K562 (cell line): Measurements from ENCODE around the gene APEX2. TPM values are rescaled to one million over a fixed set of nuclear protein-coding genes. Genes with fewer than 3 reads are reported as not detected.
A peak's percentile ranks its signal among the peaks of the same experiment; 100 is the strongest.

ENCODE experiments used
- CHD2 ChIP-seq: IDR thresholded peaks from 2 replicates; pipeline ENCODE4 v1.6.1; 2011; ENCODE audit warnings: low read depth, low read length
- EWSR1 ChIP-seq: fragments of 450-650 bp; IDR thresholded peaks from 2 replicates; pipeline ENCODE4 v1.6.1; 2018; ENCODE audit warnings: borderline replicate concordance, mild to moderate bottlenecking, low read depth, moderate library complexity; ENCODE audit not compliant: partially characterized antibody
- GTF2F1 ChIP-seq: IDR thresholded peaks from 2 replicates; pipeline ENCODE4 v1.6.1; 2011; ENCODE audit warnings: low read depth, low read length, improper control_type of control experiment
- HNRNPK ChIP-seq: fragments of 200-400 bp; formaldehyde crosslinking; IDR thresholded peaks from one replicate; pipeline ENCODE4 v1.6.1; 2018; ENCODE audit warnings: mild to moderate bottlenecking, low read depth, low read length; ENCODE audit not compliant: poor library complexity, severe bottlenecking
- MAZ ChIP-seq, 2 experiments: fragments of 450-650 bp in 1 of 2; sonication (generic) in 1 of 2; formaldehyde crosslinking; IDR thresholded peaks in 1 of 2; conservative IDR thresholded peaks in 1 of 2; 2 replicates each; pipeline versions ENCODE4 v1.4.0 to v1.5.0; 2020; ENCODE audit warnings: mild to moderate bottlenecking in 1 of 2, missing genetic modification reagents in 1 of 2
- MLX ChIP-seq, 2 experiments: fragments of 450-650 bp in 1 of 2; sonication (generic) in 1 of 2; formaldehyde crosslinking; conservative IDR thresholded peaks; 2 replicates each; pipeline versions ENCODE4 v1.4.0 to v1.8.1; 2020 to 2022; ENCODE audit warnings: mild to moderate bottlenecking in 1 of 2, missing genetic modification reagents in 1 of 2
- MYC ChIP-seq, 2 experiments: fragments of 250-450 bp in 1 of 2; sonication (Bioruptor Pico) in 1 of 2; IDR thresholded peaks; 2 replicates each; pipeline versions ENCODE4 v1.5.1 to v1.6.1; 2012 to 2021; ENCODE audit warnings: low read depth in 2 of 2, borderline replicate concordance in 1 of 2, improper control_type of control experiment in 1 of 2, low read length in 1 of 2, mild to moderate bottlenecking in 1 of 2, moderate library complexity in 1 of 2
- NFIC ChIP-seq: fragments of 450-650 bp; IDR thresholded peaks from 2 replicates; pipeline ENCODE4 v1.6.1; 2017; ENCODE audit warnings: mild to moderate bottlenecking, inconsistent platforms
- NR2C1 ChIP-seq, 2 experiments: fragments of 450-650 bp; IDR thresholded peaks; 2 replicates each; pipeline ENCODE4 v1.6.1; 2017; ENCODE audit warnings: mild to moderate bottlenecking in 2 of 2, antibody characterized with exemption in 1 of 2, inconsistent platforms in 1 of 2, missing compliant biosample characterization in 1 of 2, missing genetic modification characterization in 1 of 2
- PHF21A ChIP-seq: fragments of 450-650 bp; IDR thresholded peaks from 2 replicates; pipeline ENCODE4 v1.6.1; 2017; ENCODE audit warnings: low read depth, borderline replicate concordance
- PHTF2 ChIP-seq: fragments of 250-450 bp; sonication (Bioruptor Pico); IDR thresholded peaks from 2 replicates; pipeline ENCODE4 v1.5.0; 2021; ENCODE audit warnings: mild to moderate bottlenecking
- POU5F1 ChIP-seq: fragments of 150-350 bp; IDR thresholded peaks from 2 replicates; pipeline ENCODE4 v1.6.1; 2014; ENCODE audit warnings: borderline replicate concordance, low read length, low read depth, mild to moderate bottlenecking; ENCODE audit not compliant: partially characterized antibody
- PURB ChIP-seq: sonication (generic); formaldehyde crosslinking; IDR thresholded peaks from 2 replicates; pipeline ENCODE4 v1.9.0; 2021; ENCODE audit warnings: low read depth, mild to moderate bottlenecking, missing genetic modification reagents
- RBM22 ChIP-seq: fragments of 200-400 bp; formaldehyde crosslinking; IDR thresholded peaks from 2 replicates; pipeline ENCODE4 v1.6.1; 2018; ENCODE audit warnings: low read length, low read depth; ENCODE audit not compliant: poor library complexity, severe bottlenecking
- RERE ChIP-seq: sonication (generic); formaldehyde crosslinking; IDR thresholded peaks from 2 replicates; pipeline ENCODE4 v1.8.0; 2023; ENCODE audit warnings: missing genetic modification reagents, mild to moderate bottlenecking, borderline replicate concordance
- SIRT6 ChIP-seq: IDR thresholded peaks from one replicate; pipeline ENCODE4 v1.6.1; 2012; ENCODE audit warnings: low read depth, mild to moderate bottlenecking, control low read depth, inconsistent platforms, low read length, moderate library complexity
- SREBF2 ChIP-seq: sonication (generic); formaldehyde crosslinking; IDR thresholded peaks from 2 replicates; pipeline ENCODE4 v1.4.0; 2020; ENCODE audit warnings: mild to moderate bottlenecking, missing genetic modification reagents
- TRIM28 ChIP-seq: fragments of 450-650 bp; IDR thresholded peaks from 2 replicates; pipeline ENCODE4 v1.6.1; 2017
- ZC3H8 ChIP-seq: fragments of 450-650 bp; IDR thresholded peaks from 2 replicates; pipeline ENCODE4 v1.6.1; 2017
- polyA plus RNA-seq, 8 experiments: library from polyadenylated mRNA; depleted of rRNA in 4 of 8; stranded (reverse) in 5 of 8; unstranded in 3 of 8; fragments of >200 nt; fragmentation: Nextera tagmentation in 2 of 8; fragmentation: Illumina TruSeq in 1 of 8; extraction: Ambion mirVana in 2 of 8; extraction: Trizol in 1 of 8; gene quantifications; 2 replicates each; pipeline versions ENCODE4 v1.2.1 to v1.2.3, GENCODE V29; 2011 to 2014; ENCODE audit warnings: inconsistent platforms in 1 of 8, missing spikeins in 1 of 8
- total RNA-seq, 7 experiments: library from RNA; depleted of rRNA in 6 of 7; stranded (reverse); fragments of >200 nt in 6 of 7; fragmentation: Illumina TruSeq in 2 of 7; extraction: Trizol in 2 of 7; gene quantifications; 2 replicates each; pipeline versions ENCODE4 v1.2.1 to v1.2.3, GENCODE V29; 2011 to 2021; ENCODE audit warnings: low replicate concordance in 1 of 7

Gene APEX2
- total and polyA plus RNA-seq, 9 of the 15 experiments (the other 6 are each of a cell fraction or from before 2014, with no cell fraction given), result 9.4 to 34.2 (median 25.9) TPM

DNA sequence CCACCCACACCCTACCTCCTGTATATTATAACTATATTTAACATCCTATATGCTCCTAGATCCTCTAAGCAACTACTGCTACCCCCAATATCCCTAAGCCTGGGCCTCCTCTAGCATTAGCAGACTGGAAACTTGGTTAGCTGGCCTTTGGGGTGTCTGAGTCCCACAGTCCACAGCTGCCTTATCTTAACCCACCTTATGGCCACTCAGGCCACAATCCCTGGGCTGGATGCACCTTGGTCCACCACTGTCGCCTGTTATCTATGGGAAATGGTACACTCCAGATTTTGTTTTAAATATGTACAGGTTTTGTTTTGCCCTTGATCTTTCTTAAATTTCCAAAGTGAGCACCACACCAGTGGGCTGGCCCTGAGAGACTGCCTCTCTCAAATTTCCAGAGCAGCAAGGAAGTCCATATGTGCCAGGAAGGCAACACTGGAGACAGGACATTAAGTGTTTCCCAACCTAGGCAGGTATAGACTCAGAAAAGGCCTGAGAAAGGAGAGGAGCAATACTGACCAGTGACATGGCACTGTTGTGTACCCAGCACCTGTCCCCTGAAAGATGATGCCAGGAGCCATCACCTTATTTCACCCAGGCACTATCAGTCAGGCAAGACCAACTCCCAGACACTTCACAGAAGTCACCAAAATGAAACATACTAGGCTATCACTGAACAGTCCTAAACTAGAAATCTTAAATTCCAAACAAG is 7.1 kb upstream of the APEX2 start (continued):
- TF ChIP-seq MYC (IDR thresholded peaks at IDR 0.05; ENCODE audit: low read depth, low read length), result no peak
- no peak for TF ChIP-seq MYC (CRISPR knock-in tag; IDR thresholded peaks at IDR 0.05; ENCODE audit: borderline replicate concordance, low read depth)
- TF ChIP-seq ZC3H8, result no peak
- no peak for TF ChIP-seq POU5F1
- TF ChIP-seq PURB (CRISPR knock-in tag), result no peak
- TF ChIP-seq TRIM28, result no peak
- TF ChIP-seq GTF2F1, result no peak
- peak; percentile 37; the same call in 1 of the 2 replicates for TF ChIP-seq NFIC
- TF ChIP-seq RERE (CRISPR knock-in tag), result no peak
- TF ChIP-seq CHD2, result no peak
- TF ChIP-seq SREBF2 (CRISPR knock-in tag), result no peak
- TF ChIP-seq SIRT6, result no peak
- TF ChIP-seq PHF21A, result no peak
- TF ChIP-seq PHTF2, result no peak
- TF ChIP-seq RBM22, result no peak
- TF ChIP-seq MLX (CRISPR knock-in tag; conservative IDR thresholded peaks at IDR 0.05), result no peak
- no peak for TF ChIP-seq EWSR1
- TF ChIP-seq NR2C1 (IDR thresholded peaks at IDR 0.05), result no peak
- TF ChIP-seq NR2C1 (tag; IDR thresholded peaks at IDR 0.05), result no peak
- TF ChIP-seq MAZ (CRISPR knock-in tag; conservative IDR thresholded peaks at IDR 0.05 in 1 of 2, IDR thresholded peaks at IDR 0.05 in 1 of 2), result no peak
- no peak for TF ChIP-seq HNRNPK
